Measurements from ENCODE around the gene SYNE1. TPM values are rescaled to one million over a fixed set of nuclear protein-coding genes. Genes with fewer than 3 reads are reported as not detected.

Gene SYNE1
- total and polyA plus RNA-seq, 2 of the 8 experiments (the other 6 are each of a cell fraction or from before 2014, with no cell fraction given): 2.8 to 5.5 TPM

DNA sequence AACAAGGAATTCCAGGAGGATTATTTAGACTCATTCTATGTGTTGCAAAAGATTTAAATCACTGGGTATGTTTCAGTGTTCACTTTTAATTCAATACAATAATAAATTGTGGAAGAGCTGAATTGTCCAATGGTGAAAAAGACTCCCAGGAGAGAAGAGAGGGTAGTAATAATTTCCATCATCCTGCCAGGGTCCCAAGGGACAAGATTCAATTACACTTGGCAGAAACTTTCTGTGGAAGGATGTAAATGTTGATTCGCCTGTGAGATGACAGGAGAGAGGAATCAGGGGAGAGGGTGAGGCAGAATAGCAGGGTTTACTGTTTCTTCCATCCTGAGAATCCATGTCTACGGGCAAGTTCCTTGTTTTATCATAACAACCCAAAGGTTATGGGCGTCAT lies 487.0 kb downstream of the SYNE1 start:
- no peak overlapping the region for H2BK5ac ChIP-seq (ENCODE audit: low read depth, low read length)
- DNase-seq (ENCODE audit: low read depth in 1 of 2, low spot score in 2 of 2) (no peak), FAIRE-seq (no peak)
- no peaks in the 10 kb centered on the region for H3K23me2 ChIP-seq (ENCODE audit: low read depth, low read length)
- no peak overlapping the region for H3K27ac ChIP-seq (ENCODE audit: low read depth, low read length)
- no peak overlapping the region for H3K23ac ChIP-seq (ENCODE audit: insufficient read length)
- no peaks in the 10 kb centered on the region for H3K79me2 ChIP-seq (ENCODE audit: control insufficient read depth in 1 of 2, insufficient read depth in 2 of 2, low read length in 2 of 2)
- H2AFZ ChIP-seq (ENCODE audit: low read length): no peak overlapping the region
- H3K9ac ChIP-seq (replicated peaks in 1 of 4; ENCODE audit: extremely low read depth in 1 of 4, low read depth in 3 of 4, low read length in 3 of 4): no peak overlapping the region
- TF ChIP-seq, protein P1, sequence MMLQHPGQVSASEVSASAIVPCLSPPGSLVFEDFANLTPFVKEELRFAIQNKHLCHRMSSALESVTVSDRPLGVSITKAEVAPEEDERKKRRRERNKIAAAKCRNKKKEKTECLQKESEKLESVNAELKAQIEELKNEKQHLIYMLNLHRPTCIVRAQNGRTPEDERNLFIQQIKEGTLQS (IDR thresholded peaks at IDR 0.05; ENCODE audit: insufficient read depth, low read depth, low read length): no peak
- TF ChIP-seq CTBP2 (IDR thresholded peaks at IDR 0.05; ENCODE audit: borderline replicate concordance, insufficient read depth, insufficient read length, low read length) (no peak), ZNF274 (IDR thresholded peaks at IDR 0.05; ENCODE audit: borderline replicate concordance, extremely low read depth, low read length) (no peak), KDM4A (IDR thresholded peaks at IDR 0.05; ENCODE audit: low read depth, low read length, severe bottlenecking) (no peak), CREB1 (IDR thresholded peaks at IDR 0.05) (no peak), SAP30 (IDR thresholded peaks at IDR 0.05; ENCODE audit: insufficient read depth, insufficient replicate concordance, low read length) (no peak), KDM5A (IDR thresholded peaks at IDR 0.05; ENCODE audit: low read length) (no peak)
- no peaks in the 10 kb centered on the region for H3K36me3 ChIP-seq (ENCODE audit: control insufficient read depth in 2 of 4, insufficient read depth in 4 of 4, low read length in 3 of 4)
- no peak overlapping the region for H2BK120ac ChIP-seq (replicated peaks; ENCODE audit: low read depth, low read length)
- H3K18ac ChIP-seq (ENCODE audit: extremely low read depth, low read length): no peak overlapping the region
- H2BK12ac ChIP-seq (ENCODE audit: low read depth, low read length): no peak overlapping the region
- 85% methylated on average over 3 of the region's 3 CpGs; no CpG with 5 or more reads in 1 of the 2 experiments for WGBS, 2 experiments (ENCODE audit: extremely low coverage in 1 of 2, insufficient coverage in 1 of 2, insufficient read length in 1 of 2, insufficient replicate concordance in 2 of 2, low coverage in 1 of 2, low lambda C conversion rate in 2 of 2, missing lambda C conversion rate in 1 of 2)
- no peak overlapping the region for H2AK5ac ChIP-seq (ENCODE audit: low read depth, low read length)
- ChIA-PET POLR2A (ENCODE audit: partially characterized antibody) (no interaction called here), CTCF (ENCODE audit: partially characterized antibody) (interaction anchor here (0.8 kb wide), 1 partner anchor 31 kb away, joined by 3 read pairs; no protein-coding TSS in a partner anchor)
- no peak overlapping the region for H4K5ac ChIP-seq (ENCODE audit: insufficient read length, low read depth, low read length)
- H4K91ac ChIP-seq (replicated peaks; ENCODE audit: insufficient read length, low read length): no peak overlapping the region
- H3K27me3 ChIP-seq (replicated peaks in 1 of 4; ENCODE audit: control insufficient read depth in 3 of 4, extremely low read depth in 1 of 4, insufficient read depth in 3 of 4, low read length in 3 of 4): no peaks in the 10 kb centered on the region
- H4K20me1 ChIP-seq (replicated peaks in 1 of 2; ENCODE audit: control insufficient read depth in 1 of 2, insufficient read depth in 2 of 2, low read length in 2 of 2): no peaks in the 10 kb centered on the region
- no peak overlapping the region for H3K4ac ChIP-seq (replicated peaks; ENCODE audit: insufficient read length, low read depth, low read length)
- H2BK15ac ChIP-seq (ENCODE audit: low read length): no peak overlapping the region
- no peak overlapping the region for H3K4me2 ChIP-seq (ENCODE audit: insufficient read depth in 1 of 2, low read depth in 2 of 2, low read length in 2 of 2)
- H3K56ac ChIP-seq (replicated peaks; ENCODE audit: insufficient read length, low read depth, low read length): no peak overlapping the region
- H3K4me3 ChIP-seq (ENCODE audit: extremely low read depth in 1 of 4, insufficient read depth in 2 of 4, low read depth in 3 of 4, low read length in 4 of 4): no peak overlapping the region
- H3K9me3 ChIP-seq (ENCODE audit: insufficient read depth in 2 of 2, low read depth in 1 of 2, low read length in 1 of 2): no peaks in the 10 kb centered on the region
- no peaks in the 10 kb centered on the region for H3K79me1 ChIP-seq (ENCODE audit: low read depth, low read length)
- no peak overlapping the region for H3K14ac ChIP-seq (ENCODE audit: insufficient read length)
- H2BK20ac ChIP-seq (ENCODE audit: low read length): no peak overlapping the region
- no peaks in the 10 kb centered on the region for H3K4me1 ChIP-seq (replicated peaks in 1 of 4; ENCODE audit: control insufficient read depth in 3 of 4, insufficient read depth in 4 of 4, low read length in 3 of 4)
- H4K8ac ChIP-seq (ENCODE audit: extremely low read depth, insufficient read depth, low read length): no peak overlapping the region

Measured in H1 (cell line).